Left kidney (tissue), 2 donors: Measurements from ENCODE around the gene SLC35F3. TPM values are rescaled to one million over a fixed set of nuclear protein-coding genes. Genes with fewer than 3 reads are reported as not detected.
A peak's percentile ranks its signal among the peaks of the same experiment; 100 is the strongest.
"Not testable (repeated sequence)": the region's sequence is repeated elsewhere in the genome, so short reads cannot be mapped to it uniquely, and the experiment has no call there.

Source experiments
- DNase-seq: peaks from one replicate; pipeline ENCODE4 v3.0.0-alpha.2; 2013
- polyA plus RNA-seq: library from polyadenylated mRNA; unstranded; fragments of 120-200 nt; gene quantifications from one replicate; pipeline ENCODE4 v1.2.1, GENCODE V29; 2013; ENCODE audit not compliant: insufficient read length

Gene SLC35F3
- polyA plus RNA-seq, 1 donor = 0.55 TPM

DNA sequence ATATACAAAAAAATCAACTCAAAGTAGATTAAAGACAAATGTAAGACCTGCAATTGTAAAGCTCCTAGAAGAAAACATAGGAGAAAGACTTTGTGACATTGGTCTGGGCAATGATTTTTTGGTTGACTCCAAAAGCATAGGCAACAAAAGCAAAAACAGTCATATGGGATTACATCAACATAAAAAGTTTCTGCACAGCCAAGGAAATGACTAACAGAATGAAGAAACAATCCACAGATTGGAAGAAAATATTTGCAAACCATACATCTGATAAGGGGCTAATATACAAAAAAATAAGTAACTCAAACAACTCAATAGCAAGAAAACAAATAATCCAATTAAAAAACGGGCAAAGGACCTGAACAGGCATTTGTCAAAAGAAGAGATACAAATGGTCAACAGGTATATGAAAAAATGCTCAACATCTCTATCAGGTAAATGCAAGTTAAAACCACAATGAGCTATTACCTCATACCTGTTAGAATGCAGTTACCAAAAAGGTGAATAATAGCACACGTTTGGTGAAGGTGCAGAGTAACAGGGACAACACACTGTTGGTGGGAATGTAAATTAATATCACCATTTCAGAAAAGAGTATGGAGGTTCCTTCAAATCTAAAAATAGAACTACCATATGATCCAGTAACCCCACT, 295.1 kb downstream of the SLC35F3 start:
- DNase-seq = no peak

DNA sequence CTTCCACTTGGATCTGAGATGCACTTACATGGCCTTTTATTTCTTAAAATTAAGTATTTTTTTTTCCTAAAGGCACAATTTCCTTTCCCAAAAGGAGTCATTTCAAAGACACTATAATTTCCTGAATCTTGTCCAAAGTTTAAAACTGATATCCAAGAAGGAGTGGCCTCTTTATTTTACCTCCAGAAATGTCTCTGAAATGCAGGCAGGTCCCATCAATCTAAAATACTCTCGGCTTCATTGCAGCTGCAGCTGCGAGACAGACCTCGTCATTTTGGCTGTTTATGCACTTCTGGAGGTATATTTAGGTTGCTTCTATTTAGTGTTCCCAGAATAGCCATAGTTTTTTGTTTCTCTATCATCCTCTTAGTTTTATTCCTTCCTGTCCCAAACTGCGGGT, 296.1 kb downstream of the SLC35F3 start:
- no peak for DNase-seq

DNA sequence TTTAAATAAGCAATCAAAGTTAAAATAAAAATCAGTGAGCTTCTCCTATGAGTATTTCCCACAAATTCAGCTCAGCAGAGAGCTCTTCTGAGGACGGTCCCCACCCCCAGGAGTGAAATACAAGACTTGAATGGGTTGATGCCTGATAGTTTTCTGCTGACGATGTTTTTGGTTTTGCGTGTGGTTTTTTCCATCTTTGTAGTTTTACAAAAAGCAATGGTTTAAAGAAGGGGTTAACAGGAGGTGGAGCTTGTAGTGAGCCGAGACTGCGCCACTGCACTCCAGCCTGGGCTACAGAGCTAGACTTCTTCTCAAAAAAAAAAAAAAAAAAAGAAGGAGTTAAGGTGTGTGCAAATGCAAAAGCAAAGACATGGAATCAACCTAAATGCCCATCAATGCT, 297.1 kb downstream of the SLC35F3 start:
- DNase-seq = no peak

DNA sequence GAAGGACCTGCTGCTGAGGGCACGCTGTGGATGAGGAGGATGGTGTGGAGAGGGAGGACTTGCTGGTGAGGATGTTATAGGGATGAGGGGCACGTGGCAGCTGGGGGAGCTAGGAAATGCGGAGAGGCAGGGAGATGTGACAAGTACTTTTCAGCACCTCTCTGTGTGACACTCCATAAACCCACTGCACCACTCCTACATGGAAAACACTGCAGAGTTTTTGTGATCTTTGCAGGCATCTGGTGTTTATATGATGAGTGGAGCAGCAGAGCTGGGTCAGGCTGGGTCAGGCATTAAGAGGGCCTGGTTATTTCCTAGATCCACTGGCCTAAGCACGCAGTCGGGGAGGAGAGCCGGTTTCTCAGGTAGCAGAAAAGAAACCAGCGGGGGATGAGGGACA, 301.5 kb downstream of the SLC35F3 start:
- no peak for DNase-seq

DNA sequence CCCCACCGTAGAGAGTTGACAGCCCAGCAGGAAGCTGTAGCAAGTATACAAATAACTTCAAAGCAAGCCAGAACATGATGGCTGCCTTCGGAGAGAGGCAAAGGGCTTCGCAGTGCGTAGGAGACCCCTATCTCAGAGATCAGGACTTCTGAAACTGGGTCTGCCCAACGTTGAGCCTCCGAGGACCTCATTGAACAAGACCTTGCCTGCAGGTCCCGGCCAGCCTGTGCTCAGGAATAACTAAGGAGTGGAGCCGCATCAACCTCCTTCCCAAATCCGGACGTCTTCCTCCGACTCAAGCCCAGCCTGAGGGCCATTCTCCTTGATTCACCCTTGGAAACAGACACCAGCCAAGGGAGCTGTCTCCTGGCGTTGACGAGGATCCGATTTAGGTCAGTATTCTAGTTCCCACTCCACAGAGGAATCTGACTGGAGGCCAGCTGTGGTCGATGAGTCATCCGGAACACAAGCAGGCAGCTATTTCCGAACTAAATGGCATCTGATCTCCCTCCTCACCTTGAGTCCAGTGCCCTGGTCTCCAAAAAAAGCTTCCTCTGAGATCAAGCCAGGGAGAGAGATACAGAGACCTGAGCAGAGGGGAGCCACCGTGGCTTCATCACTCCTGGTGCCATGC, 302.3 kb downstream of the SLC35F3 start:
- no peak for DNase-seq

DNA sequence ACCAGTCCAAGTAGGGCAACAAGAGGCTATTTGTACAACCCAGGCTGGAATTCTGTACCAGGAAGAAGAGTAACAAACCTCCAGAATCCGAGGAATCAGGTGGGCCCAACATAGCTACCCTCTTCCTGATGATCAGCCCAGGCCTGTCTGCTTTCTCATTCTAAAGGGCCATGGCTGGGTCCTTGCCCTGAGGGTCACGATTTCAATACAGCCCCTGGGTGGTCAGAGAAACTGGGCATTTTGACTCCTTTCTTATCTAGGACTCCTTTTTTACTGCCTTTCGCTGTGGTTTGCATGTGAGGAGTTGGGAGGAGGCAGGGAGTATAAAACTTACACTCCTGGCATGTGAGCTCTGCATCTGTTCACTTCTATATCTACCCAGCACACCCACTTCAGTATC, 303.9 kb downstream of the SLC35F3 start:
- DNase-seq = no peak

DNA sequence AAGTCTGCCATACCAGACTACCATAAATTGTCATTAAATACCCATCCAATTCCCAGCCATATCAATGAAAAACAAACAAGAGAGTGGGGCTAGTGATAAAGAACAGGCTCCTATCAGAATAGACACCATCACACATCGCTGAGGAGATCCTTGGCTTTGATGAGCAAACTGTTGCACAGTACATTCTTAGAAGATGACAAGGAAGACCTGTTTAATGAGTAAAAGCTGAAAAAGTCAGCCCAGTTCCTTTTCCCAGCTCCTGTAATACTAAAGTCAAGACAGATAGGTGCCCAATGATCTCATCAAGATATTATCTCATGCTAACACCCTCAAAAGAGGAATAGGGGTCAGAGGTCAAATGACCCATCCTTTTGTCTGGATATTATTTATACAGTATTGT, 304.3 kb downstream of the SLC35F3 start:
- DNase-seq = no peak

DNA sequence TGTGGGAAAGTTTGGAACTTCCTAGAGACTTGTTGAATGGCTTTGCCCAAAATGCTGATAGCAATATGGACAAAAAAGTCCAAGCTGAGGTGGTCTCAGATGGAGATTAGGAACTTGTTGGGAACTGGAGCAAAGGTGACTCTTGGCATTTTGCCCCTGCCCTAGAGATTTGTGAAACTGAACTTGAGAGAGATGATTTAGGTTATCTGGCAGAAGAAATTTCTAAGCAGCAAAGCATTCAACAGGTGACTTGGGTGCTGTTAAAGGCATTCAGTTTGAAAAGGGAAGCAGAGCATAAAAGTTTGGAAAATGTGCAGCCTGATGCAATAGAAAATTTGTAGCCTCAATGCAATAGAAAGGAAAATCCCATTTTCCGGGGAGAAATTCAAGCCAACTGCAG, 306.0 kb downstream of the SLC35F3 start:
- DNase-seq = not testable (repeated sequence)

DNA sequence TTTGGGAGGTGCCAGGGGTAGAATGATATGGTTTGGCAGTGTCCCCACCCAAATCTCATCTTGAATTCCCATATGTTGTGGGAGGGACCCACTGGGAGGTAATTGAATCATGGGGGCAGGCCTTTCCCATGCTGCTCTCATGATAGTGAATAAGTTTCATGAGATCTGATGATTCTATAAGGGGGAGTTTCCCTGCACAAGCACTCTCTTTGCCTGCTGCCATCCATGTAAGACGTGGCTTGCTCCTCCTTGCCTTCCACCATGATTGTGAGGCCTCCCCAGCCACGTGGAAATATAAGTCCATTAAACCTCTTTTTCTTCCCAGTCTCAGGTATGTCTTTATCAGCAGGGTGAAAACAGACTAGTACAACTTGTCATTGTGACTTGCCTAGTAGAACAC, 307.4 kb downstream of the SLC35F3 start:
- DNase-seq = not testable (repeated sequence)

DNA sequence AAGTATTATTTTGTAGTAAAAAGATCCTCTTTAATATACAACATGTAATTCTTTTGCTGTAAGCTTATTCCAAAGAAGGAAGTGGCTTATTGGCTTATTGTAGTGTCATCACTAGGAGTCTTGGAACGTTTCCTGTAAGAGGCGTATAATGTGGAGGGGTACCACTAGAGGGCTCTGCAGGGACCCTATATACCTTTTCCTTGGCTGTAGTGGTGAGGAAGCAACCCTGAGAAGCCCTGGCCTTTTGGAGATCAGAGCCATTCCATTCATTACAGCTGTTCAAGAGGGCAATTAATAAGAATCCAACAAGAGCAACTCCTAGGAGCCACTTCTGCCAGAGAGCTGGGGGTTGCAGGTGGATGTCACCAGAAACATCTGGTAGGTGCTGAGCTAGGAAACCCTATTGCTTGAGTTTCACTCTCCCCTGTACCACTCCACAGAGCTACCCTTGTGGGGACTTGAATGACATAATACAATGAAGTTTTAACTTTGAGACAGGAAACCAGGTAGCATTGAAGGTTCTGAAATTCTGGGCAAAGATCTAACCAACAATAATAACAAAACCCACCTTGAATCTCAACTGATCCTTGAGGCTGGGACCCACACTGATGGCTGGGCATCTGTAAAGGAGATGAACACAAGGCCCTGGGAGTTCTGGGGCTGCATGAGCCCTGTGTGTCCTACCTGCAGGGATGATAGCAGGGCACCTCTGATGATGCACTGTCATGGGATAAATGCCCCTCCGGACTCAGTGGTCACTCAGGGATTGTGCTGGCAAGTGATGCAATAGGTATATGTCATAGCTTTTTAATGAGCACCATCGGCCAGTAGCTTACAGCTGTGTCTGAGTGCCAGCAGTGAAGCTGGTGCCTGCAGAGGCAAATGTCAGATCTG, 308.5 kb downstream of the SLC35F3 start:
- DNase-seq = peak; percentile 33

DNA sequence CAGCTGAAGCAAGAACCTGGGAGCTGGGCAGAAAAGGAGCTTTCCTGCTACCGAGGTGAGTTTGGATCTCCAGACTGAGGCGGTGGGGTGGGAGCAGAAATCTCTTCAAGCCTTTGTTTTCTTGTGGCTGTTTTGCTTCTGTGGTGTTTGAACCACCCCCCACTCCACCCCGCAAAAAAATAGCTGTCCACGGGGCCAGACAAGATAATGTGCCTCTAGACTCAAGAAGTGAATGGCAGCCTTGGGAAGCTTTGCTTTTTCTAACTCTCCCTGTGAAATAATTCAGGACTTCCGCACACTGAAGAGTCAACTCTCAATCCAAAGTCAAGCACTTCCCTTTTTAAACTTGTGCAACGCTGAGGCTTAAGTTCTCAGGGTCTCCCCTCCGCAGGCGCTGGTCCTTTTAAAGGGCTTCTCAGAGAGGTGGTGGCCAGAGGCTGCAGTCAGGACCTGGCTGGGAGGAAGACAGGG, 309.2 kb downstream of the SLC35F3 start:
- peak; percentile 10 for DNase-seq

DNA sequence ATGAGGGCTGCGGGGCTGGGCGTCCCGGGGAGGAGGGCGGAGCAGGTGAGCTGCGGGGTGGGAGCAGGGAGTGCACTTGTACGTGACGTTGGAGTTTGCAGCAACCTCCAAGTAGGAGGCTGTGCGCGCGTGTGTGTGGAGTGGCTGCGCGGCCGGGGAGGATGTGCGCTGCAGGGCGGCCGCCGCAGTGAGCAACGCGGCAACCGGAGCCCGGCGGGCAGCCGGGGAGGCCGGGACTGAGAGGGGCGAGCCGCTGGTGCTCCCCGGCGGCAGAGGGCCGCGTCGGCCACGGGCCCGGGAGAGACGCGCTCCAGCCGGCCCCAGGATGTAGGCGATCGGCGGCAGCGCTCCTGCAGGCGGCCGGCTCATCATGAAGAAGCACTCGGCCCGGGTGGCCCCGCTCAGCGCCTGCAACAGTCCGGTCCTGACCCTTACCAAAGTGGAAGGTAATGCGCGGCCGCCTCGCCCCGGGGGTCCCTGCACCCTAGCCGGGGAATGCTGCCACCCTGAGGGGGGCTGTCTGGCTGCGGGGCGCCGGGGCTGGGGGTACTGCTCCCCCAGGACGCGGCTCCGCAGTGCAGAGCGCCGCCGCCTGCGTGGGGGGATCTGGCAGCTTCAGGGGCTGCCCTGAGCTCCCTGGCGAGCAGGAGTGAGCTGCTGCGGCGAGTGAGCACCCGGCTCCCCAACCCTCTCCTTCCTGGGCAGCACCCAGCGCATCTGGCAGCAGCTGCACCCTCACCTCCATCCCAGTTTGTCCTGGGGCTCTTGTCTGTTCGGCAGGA, 309.8 kb downstream of the SLC35F3 start:
- DNase-seq = peak; percentile 14

DNA sequence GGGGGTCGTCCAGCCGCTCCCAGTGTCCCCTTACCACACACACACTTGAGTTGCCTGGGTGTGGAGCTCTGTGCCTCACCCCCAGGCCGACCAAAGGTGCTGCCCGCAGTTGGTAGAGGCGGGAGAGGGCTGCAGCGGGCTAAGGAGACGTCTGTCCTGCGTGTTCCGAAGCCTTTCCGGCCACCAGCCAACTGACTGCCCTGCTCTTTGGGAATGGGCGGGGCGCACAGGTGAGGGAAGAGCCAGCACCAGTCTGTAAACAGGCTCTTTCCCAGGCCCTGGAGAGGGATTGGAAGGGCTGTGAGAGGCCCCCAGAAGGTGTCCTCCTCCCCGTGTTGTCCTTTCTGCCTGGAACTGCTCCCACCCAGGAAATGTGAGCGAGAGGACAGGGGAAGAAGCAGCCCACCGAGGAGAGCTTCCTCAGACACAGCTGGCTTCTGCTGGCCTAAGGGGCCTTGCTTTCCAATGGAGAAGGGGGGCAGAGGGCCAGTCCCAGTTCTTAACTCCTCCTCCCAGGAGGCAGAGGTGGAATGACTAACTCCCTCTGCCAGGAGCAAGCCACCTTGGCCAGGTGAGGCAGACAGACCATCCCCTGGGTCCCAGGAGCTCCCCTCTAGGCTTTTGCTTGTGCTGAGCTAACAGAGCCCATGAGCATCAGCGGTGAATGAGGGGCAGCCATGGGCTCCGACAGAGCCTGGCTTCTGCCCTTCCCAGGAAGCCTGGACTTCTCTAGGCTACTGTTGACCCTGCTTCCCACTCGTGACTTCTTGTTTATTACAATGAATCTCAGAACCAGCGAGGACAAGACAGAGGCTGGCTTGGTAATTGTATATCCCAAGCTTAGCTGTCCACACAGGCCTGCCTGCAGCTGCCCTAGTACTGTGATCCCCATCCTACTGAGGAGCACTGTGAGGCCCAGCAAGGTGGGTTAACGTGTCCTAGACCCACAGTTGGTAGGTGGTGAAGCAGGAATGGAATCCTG, 310.7 kb downstream of the SLC35F3 start:
- no peak for DNase-seq

DNA sequence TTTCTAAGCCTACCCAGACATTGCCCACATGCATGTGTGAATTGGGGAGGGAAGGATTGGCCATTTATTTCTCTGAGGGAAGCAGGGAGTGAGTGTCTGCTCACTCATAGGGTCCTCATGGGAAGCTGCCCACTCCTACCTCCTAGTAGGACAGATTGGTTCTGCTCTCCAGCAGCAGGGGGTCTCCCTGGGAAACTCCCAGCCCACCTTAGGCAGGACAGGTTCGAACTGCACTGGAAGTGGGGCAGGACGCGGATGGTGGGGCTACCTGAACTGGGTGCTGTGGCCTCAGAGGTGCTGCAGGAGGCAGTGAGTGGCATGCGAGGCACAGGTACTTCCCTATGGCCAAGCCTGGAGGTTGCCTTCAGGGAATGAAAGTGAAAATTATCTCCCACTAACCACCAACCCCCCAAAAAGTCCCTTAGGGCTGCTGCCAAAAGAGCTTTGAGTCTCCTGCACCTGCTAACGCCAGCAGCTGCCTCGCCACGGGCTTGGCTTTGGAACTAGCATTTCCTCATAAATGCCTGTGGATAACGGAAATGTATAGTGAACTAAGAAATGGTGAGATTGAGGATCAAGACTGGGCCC, 311.7 kb downstream of the SLC35F3 start:
- no peak for DNase-seq

DNA sequence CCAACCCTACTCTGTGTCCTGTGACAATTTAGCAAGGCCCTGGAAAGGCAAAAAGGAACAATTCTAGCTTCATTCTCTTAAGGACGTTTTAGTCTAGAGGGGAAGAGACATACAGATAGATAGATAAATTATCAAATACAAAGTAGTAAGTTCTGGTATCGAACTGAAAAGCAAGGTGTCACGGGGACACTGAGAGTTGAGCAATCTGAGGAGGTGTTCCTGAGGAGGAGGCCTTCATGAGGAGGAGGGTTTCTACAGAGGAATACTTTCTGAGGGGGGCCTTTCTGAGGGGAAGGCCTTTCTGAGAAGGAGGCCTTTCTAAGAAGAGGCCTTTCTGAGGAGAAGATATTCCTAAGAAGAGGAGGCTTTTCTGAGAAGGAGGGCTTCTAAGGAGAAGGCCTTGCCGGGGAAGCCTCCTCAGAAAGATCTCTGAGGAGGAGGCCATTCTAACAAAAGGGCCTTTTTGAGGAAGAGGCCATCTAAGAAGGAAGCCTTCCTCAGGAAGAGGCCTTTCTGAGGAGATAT, 312.9 kb downstream of the SLC35F3 start:
- DNase-seq = no peak

DNA sequence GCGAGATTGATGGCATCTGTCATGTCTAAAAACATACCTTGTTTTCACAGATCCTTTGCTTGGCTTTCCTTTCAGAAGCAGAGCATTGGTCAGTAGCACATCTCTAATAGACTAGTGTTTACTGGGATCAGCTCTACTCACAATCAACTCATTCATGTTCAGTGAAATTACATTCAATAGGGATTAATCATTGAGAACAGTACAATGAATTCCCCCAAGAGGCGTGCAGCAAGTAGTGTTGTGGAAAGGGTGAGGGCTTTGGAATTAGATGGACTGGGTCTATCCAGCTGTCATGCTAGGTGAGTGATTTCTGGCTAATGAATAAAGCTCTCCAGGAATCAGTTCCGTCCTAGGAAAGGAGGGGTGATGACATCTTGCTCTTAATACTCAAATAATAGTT, 313.6 kb downstream of the SLC35F3 start:
- no peak for DNase-seq

DNA sequence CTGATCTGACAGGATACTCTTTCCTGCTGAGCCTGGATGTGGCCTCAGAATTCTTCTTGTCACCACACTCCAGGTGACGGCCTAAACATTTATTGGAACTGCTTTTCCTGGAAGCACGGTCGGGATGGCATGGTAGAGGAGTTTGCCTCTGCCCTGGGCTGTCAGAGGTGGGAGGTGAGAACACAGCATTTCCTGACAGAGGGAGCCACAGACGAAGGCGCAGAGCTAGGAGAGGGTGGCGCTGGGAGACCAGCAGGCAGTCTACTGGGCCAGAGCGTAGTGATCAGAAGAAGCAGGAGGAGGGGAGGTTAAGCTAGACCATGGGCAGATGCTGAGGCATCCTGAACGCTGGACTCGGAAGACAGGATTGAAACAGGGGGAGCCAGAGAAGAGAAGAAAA, 315.2 kb downstream of the SLC35F3 start:
- DNase-seq = no peak

DNA sequence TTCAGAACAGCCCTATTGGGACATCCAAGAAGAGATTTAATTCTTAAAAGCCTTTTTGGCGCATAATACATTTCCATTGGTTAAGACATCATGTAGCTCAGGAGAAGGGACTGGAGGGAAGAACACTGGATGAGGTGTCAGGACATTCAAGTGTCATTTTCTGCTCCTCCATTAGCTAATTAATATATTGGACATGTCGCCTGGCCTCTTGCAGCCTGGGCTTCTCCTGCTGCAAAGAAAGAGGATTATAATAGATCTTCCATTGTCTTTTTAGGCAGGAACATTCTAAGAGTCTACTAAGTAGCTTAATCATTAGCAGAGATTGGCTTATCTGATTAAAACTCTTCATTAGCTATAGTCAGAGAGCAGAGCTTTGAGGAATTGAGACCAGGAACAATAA, 317.1 kb downstream of the SLC35F3 start:
- DNase-seq = no peak

DNA sequence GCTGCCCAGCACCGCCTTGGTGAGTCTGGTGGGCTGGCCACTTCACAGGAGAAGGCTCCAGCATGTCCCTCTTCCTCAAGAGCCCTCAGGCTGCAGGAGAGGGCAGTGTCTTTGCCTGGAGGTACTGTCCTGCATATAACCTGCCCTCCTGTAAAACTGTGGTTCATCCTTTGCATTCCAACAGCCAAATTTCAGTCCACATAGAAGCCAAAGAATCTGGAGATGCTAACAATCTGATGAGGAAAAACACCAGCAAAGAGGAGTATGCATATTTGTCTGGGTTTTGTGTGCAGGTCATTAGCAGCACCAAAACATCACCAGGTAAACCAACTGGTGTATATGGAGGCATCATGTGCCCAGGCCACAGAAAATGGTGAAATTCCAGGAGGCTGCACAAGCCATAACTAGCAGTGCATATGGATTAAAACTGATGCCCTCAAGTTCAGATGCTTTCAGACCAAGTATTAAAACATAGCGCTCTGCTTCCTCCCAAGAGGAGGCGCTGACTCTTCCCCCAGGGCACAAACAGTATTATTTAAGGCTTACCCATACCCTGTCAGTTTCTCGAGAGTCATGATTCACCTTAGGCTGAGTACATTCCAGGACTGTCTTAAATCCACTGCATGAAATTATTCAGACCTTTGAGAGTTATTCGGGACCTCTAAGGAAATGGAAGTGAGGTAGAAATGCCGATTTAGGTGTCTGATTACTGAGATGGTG, 318.2 kb downstream of the SLC35F3 start:
- no peak for DNase-seq
